GM18526 (cell line): ENCODE data around the gene PKP2.

Experiments
- POLR2A ChIP-seq: IDR thresholded peaks from 3 replicates; pipeline ENCODE4 v1.6.1; 2011; ENCODE audit not compliant: insufficient read length; ENCODE audit errors: extremely low read depth

Gene PKP2

DNA sequence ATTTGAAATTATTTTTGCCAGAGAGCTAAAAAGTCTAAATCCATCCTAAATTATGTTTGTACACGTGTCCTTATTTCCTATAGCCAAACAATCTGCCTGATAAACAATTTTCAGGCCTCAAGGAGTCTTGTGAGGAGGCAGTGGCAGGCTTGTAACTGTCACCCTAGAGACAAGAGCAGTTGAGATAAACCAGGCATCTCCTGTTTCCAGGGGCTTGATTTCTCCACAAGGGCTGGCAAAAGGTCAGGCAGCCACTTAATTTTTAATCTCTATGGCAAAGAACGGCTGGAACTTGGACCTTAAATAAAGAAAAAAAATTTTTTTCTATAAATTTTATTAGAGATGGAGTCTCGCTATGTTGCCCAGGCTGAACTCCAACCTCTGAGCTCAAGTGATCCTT is 15.5 kb downstream of the PKP2 start:
- no peak for TF ChIP-seq POLR2A

DNA sequence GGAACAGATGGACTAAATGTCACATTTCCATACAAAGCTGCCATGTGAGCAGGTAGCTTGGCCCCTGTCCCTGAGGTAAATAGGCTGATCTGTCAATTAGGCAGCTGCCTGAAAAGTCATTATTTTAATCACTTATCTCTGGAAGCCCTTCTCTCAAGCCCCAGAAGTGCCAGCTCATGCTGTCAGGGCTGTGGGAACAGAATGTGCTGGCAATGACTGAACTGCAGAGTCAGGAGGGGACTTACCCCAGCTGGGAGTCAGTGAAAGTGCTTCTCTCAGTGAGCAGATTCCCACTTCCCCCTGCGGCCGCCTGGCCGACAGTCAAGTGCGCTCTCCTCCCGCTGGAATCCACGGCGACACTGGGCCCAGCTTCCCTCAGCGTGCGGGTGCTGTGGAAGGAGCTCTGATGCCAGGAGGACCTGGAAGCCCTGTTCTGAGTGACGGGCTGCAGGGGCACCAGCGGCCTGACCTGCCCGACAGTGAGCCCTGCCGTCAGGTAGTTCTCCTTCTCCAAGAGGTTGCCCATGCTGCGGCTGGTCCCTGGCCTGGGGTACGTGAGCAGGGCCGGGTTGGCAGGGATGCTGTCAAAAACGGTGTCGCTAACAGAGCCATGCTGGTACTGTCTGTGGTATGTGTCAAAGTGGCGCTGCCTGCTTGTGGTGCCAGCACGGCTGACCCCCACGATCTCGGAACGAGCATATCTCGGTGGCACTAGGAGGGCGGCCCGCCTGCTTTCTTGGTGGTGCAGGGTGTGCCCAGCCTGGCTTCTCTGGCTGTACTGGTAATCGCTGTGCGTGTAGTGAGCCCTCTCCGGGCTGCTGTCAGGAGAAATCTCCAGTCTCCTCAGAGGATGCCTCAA is 18.7 kb downstream of the PKP2 start:
- no peak for TF ChIP-seq POLR2A

DNA sequence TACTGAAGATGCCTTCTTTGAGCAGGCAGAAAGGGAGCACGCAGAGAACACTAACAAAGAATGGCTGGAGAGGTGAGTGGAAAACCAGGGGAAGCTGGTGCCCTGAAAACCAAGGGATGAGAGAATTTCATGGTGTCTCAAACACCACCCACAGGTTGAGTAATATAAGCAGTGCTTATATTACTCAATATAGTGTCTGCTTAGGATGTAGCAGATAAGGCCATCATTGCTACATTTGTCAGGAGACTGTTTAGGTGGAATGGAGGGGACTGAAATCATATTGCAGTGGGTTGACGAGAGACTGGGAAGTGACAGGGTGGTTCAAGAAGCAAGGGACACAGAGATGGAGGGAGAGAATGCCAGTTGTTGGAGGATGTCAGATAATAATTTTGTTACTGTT is 20.6 kb downstream of the PKP2 start:
- no peak for TF ChIP-seq POLR2A

DNA sequence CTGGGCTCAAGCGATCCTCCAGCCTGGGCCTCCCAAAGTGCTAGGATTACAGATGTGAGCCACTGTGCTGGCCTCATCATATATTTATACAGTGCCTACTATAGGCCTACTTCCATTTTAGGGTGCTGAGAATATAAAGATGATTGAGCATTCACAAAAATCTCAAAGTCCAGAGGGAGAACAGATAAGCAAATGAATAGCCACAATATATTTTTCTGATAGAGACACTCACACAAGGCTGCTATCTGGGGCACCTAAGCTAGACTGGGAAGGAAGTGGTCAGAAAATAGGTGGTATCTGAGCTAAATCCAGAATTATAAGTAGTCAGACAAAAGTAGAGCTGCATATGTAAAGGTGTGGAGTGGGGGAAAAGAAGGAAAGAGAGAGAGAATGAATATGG is 21.6 kb downstream of the PKP2 start:
- TF ChIP-seq POLR2A: no peak

DNA sequence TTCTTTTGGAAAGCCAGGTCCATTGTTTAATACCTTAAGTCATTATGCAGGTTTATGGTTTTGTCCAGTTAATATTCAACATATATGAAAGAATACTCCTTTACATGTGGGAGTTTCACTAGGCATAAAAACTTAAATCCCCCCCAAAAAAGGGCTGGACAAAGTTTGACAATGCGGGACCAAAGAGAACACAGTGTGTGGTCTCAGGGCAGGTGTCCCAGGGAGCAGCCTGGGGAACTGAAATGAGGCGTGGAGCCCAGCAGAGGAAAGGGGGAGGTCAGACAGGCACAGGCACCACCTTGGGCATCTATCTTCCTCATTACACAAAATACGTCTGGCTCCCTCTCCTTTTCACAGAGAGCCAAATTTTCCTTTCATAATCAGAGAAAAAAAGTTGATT is 22.5 kb downstream of the PKP2 start:
- no peak for TF ChIP-seq POLR2A

DNA sequence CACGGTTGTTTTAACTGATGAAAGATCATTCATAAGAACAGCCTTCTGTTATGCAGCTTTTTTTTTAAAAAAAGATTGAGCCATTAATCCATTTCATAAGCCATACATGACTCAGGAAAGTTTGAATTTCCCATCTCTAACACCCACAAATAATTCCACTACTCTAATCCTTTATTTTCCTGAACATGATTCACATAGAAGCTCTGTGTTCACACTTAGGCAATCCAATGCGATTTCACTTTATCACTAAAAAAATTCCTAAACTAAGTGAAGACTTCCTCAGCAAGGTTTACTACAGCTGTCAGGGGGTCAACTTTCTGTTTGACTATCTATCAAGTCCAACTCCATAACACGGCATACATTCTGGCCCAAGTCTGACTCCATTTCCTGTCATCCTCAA is 25.9 kb downstream of the PKP2 start:
- TF ChIP-seq POLR2A: no peak

DNA sequence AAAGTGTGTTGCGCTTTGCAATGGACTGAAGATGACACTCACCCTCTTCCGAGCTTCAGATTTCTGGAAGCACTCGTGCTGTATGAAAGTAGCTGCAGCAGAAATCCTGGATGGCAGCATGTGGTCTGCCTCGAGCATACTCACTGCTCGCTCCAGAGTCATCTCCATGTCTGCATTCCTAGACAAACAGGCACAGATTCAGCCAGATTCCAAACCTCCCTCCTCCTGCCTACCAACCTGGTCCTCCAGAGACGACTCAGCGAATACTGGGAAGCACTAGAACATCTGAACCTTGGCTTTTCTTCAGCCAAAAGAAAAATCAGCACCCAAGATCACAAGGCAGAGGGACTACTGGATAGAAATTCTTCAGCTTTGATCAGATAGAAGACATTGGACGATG is 27.7 kb downstream of the PKP2 start:
- TF ChIP-seq POLR2A: no peak

DNA sequence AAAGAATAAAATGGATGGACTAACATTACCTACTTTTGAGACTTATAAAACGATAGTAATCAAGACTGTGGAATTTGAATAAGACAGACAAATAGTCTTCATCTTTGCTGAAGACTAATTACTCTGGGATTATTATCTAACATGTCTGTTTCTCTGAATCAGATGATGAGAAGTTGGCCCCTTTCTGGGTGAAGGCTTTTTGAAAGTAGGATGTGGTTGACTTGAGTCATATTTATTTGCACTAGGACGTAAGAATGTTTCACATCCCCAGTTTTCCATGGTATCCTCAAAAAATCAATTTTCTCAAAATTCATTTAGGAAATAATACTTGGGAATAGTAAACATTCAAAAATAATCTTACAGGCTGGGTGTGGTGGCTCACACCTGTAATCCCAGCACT is 31.8 kb downstream of the PKP2 start:
- TF ChIP-seq POLR2A: no peak

DNA sequence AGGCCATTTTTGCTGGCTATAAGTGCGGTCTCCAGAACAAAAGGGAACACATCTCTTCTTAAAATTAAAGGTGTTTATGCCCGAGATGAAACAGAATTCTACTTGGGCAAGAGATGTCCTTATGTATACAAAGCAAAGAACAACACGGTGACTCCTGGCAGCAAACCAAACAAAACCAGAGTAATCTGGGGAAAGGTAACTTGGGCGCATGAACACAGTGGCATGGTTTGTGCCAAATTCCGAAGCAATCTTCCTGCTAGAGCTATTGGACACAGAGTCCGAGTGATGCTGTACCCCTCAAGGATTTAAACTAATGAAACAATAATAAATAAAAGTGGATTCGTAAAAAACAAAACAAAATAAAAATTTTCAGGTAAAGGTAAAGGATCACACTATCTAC is 33.4 kb downstream of the PKP2 start:
- no peak for TF ChIP-seq POLR2A

DNA sequence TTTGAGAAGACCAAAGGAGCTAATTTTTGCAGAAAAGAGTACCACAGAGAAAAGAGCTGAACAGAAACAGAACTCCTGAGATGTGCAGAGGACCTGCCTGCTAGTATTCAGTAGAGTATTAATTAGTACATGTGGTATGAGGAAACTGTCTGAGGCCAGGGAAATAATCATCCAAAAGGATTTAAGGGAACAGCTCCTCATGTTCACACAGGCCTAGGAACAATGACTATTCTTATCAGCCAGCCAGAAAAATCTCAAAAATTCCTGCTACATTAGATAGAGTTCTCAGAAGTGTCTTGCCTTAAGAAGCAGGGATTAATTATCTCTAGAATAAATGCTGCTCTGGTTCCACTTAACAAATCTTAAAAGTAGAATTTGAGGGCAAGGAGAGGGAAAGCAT is 36.4 kb downstream of the PKP2 start:
- TF ChIP-seq POLR2A: no peak

DNA sequence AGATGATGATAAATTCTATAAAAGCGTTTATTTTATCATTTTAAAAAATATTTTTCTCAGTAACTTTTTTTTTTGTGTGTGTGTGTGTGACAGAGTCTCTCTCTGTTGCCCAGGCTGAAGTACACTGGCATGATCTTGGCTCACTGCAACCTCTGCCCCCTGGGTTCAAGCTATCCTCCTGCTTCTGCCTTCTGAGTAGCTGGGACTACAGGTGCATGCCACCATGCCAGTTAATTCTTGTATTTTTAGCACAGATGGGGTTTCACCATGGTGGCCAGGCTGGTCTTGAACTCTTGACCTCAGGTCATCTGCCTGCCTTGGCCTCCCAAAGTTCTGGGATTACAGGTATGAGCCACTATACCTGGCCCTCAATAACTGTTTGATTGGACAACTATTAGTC is 37.2 kb downstream of the PKP2 start:
- TF ChIP-seq POLR2A: no peak

DNA sequence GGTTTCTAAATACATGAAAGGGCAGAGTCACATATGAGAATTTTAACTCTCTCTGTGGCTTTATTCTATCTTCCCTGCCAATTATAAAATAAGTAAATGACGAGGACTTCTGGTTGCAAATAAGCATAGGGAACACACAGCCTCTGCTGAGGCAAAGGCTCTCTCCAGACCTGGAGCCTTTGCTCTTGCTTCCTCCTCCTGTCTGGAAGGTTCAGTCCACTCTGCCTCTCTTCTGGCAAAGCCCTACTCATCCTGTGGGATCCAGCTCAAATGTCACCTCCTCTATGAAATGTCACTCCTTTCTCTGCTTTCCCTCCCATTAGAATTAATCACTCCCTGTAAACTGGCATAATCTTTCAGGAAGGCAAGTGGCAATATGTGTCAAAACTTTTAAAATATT is 41.9 kb downstream of the PKP2 start:
- no peak for TF ChIP-seq POLR2A

DNA sequence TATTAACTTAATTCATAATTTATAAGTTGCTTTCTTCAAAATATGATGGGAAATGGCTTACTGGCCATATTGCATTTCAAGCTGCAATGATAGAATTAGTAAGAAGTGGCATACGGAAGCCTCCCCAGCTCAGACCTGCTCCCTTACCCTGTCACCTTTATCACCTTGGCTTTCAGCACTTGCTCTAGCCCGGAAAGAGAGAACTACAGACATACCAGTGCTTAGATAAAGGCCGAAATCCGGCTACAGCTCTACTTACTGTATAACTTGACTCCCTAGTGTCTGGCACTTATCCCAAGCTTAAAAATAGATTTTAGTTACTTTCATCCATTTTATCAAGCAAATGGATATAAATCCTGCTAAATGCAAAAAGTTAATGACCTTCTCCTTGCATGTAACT is 42.5 kb downstream of the PKP2 start:
- no peak for TF ChIP-seq POLR2A

DNA sequence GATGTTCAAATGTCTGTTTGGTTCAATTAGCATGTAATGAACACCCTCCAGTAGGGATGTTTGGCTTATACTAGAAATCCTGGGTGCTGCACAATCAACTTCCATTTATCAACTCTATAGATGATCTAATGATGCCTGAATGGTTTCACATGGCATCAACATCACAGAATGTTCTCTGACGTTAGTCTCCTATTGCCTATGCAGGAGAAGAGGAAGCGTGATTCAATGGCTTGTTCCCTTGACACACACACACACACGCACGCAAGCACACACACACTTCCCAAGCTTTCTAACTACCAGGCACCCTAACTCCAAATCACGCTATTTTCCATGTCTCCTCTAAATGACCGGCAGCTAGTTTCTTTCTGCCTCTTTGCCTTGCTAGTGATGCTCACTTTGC is 49.3 kb downstream of the PKP2 start:
- TF ChIP-seq POLR2A: no peak

DNA sequence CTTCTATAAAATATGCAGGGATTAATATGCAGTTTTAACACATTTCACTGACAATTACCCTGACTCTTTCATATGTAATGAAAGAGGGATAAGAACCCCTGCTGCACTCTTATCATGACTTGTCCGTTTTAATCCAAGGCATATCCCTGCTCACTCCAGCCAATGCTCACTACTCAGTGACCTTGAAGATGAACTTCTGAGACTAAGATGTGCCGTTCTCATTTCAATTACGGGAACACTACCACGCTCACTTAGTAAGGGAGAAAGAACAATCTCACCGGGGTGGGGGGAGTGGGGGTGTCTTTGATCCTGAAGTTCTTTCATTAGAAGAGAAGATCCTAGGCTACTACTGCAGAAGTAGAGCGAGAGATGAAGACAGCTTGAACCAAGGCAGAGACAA is 50.5 kb downstream of the PKP2 start:
- no peak for TF ChIP-seq POLR2A

DNA sequence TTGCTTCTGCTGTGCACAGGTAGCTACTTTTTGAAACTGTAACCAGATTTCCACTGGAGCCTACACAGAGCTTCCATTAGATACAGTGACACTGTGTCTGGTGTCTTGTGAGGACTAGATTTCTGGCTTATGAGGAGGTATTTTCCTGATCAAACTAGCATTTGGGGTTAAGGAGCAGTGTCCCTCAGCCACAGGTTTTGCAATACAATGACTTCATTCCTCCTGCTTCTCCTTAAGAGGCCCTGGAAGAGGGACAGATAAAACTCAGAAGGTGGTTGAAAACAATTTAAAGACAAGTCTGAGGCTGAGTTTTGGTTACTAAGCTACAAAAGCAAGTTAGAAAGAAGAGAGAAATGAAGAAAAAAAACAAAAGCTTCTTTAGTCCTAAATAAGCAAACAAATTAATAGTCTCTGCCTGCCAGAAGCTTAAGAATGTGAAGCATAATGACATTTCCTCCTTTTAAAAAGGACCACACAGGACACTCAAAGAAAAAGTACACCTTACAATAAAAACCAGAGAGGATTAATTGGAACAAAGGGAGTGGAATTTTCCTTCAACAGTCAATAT is 53.0 kb downstream of the PKP2 start:
- TF ChIP-seq POLR2A: no peak

DNA sequence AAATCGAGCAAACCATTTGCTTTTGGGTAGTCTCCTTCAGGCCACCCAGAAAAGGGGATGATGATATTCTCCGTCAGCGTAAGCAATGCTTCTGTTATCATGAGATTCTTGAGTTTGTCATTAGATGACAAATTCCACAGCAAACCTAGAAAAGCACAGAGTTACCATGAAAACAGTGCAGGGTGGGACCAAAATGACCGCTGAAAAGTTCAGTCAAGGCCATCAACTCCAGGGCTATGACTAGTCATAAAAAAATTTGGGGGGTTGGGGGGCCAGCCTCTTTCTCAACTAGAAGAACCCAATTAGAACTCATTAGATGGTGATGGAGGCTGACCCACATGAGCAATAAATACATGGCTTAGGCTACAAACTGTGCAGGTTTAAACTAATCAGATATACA is 55.5 kb downstream of the PKP2 start:
- TF ChIP-seq POLR2A: no peak
